ENCODE results near the gene TMEM131. TPM values are rescaled to one million over a fixed set of nuclear protein-coding genes. Genes with fewer than 3 reads are reported as not detected.

TMEM131 gene
- total RNA-seq, 1 experiment from 2014 or later: 21.9 TPM

DNA sequence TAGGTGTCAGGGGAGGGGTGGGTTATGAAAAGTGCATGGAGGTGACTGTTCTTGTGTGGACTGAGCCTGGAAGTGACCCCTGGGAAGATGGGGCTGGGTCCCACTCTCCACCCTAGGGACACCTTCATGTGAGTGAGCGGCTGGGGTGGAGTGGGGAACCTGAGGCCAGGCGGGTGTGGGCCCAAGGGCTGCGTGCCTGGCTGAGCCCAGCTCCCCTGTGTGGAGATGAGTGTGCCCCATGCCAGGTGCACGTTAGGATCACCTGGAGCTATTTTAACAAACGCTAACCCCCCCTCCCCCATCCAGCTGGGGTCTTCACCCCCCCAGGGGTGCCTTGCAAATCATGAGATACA lies 255.9 kb downstream of the TMEM131 start:
- H3K36me3 Mint-ChIP-seq: no peaks in the 10 kb centered on the region

DNA sequence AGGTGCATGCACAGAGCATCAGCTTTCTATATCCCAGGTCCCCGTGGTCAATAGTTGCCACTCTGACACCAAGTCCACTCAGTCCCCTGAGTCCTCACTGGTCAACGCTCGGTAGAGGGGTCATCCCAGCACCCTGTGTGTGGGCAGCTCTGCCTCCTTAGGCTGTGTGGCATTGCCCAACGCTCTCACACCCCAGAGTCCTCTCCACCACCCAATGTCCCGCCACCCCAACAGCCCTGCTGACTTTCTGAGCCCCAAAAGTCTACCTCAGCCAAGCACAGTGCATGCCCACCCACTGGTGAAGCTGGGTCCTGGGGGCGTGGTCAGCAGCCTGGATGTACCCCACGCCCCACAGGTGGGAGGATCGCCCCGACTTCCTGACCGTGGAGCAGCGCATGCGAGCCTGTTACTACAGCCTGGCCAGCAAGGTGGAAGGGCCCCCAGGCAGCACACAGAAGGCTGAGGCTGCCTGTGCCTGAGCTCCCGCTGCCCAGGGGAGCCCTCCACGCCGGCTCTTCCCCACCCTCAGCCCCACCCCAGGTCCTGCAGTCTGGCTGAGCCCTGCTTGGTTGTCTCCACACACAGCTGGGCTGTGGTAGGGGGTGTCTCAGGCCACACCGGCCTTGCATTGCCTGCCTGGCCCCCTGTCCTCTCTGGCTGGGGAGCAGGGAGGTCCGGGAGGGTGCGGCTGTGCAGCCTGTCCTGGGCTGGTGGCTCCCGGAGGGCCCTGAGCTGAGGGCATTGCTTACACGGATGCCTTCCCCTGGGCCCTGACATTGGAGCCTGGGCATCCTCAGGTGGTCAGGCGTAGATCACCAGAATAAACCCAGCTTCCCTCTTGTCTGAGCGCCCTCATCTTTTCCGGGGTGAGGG lies 256.5 kb downstream of the TMEM131 start:
- no peaks in the 10 kb centered on the region for H3K9me3 Mint-ChIP-seq
- ChIA-PET POLR2A (no interaction called here), CTCF (interaction anchor here (1.0 to 4.1 kb wide), 13 partner anchors 9 to 449 kb away, joined by 3 to 56 read pairs (median 9); no protein-coding TSS in a partner anchor)
- no peak for ATAC-seq
- peaks cover 15% of the 10 kb centered on the region for H3K4me1 Mint-ChIP-seq
- no peak overlapping the region for H3K27ac Mint-ChIP-seq
- TF ChIP-seq KAT7 (CRISPR knock-in tag; IDR thresholded peaks at IDR 0.05; ENCODE audit: borderline replicate concordance) (no peak), AR (CRISPR knock-in tag; IDR thresholded peaks at IDR 0.05) (no peak)
- TF ChIP-seq, protein P1, sequence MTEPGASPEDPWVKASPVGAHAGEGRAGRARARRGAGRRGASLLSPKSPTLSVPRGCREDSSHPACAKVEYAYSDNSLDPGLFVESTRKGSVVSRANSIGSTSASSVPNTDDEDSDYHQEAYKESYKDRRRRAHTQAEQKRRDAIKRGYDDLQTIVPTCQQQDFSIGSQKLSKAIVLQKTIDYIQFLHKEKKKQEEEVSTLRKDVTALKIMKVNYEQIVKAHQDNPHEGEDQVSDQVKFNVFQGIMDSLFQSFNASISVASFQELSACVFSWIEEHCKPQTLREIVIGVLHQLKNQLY (CRISPR knock-in tag; IDR thresholded peaks at IDR 0.05): no peak
- TF ChIP-seq, protein P2, sequence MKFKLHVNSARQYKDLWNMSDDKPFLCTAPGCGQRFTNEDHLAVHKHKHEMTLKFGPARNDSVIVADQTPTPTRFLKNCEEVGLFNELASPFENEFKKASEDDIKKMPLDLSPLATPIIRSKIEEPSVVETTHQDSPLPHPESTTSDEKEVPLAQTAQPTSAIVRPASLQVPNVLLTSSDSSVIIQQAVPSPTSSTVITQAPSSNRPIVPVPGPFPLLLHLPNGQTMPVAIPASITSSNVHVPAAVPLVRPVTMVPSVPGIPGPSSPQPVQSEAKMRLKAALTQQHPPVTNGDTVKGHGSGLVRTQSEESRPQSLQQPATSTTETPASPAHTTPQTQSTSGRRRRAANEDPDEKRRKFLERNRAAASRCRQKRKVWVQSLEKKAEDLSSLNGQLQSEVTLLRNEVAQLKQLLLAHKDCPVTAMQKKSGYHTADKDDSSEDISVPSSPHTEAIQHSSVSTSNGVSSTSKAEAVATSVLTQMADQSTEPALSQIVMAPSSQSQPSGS (CRISPR knock-in tag; IDR thresholded peaks at IDR 0.05; ENCODE audit: borderline replicate concordance, low read depth): no peak
- H3K4me3 Mint-ChIP-seq: no peak overlapping the region
- H3K27me3 Mint-ChIP-seq (ENCODE audit: low read depth): no peaks in the 10 kb centered on the region
- DNase-seq (ENCODE audit: low spot score): no peak
- no peaks in the 10 kb centered on the region for H3K36me3 Mint-ChIP-seq

More for the DNA sequence above, 255.9 kb downstream of the TMEM131 start:
- peaks cover 15% of the 10 kb centered on the region for H3K4me1 Mint-ChIP-seq
- ChIA-PET POLR2A (no interaction called here), CTCF (interaction anchor here (1.0 to 4.1 kb wide), 16 partner anchors 9 to 645 kb away, joined by 3 to 56 read pairs (median 8); partner anchors contain the start of gene COX5B)
- no peak overlapping the region for H3K27ac Mint-ChIP-seq
- H3K4me3 Mint-ChIP-seq: no peak overlapping the region
- ATAC-seq: no peak
- H3K9me3 Mint-ChIP-seq: no peaks in the 10 kb centered on the region
- TF ChIP-seq JUN (CRISPR knock-in tag; IDR thresholded peaks at IDR 0.05): no peak
- TF ChIP-seq SMAD4 (CRISPR knock-in tag; IDR thresholded peaks at IDR 0.05): no peak
- TF ChIP-seq GTF2I (CRISPR knock-in tag; conservative IDR thresholded peaks at IDR 0.05): no peak
- no peak for TF ChIP-seq ZBTB21 (CRISPR knock-in tag; IDR thresholded peaks at IDR 0.05; ENCODE audit: borderline replicate concordance)
- no peaks in the 10 kb centered on the region for H3K27me3 Mint-ChIP-seq (ENCODE audit: low read depth)
- DNase-seq (ENCODE audit: low spot score): no peak

GRCh38 chr2:97738179-97739019 lies 257.3 kb downstream of the TMEM131 start:
- Mint-ChIP-seq H3K36me3 (no peaks in the 10 kb centered on the region), H3K27ac (no peak overlapping the region), H3K4me3 (no peak overlapping the region), H3K27me3 (ENCODE audit: low read depth) (no peaks in the 10 kb centered on the region), H3K9me3 (no peaks in the 10 kb centered on the region), H3K4me1 (peaks cover 15% of the 10 kb centered on the region)
- POLR2A ChIA-PET: no interaction called here
- CTCF ChIA-PET: interaction anchor here (2.7 to 3.7 kb wide), 2 partner anchors 12 to 29 kb away, joined by 16 to 30 read pairs; no protein-coding TSS in a partner anchor
- ATAC-seq (no peak), DNase-seq (ENCODE audit: low spot score) (no peak)
- TF ChIP-seq FOXK1 (CRISPR knock-in tag; IDR thresholded peaks at IDR 0.05): no peak

DNA sequence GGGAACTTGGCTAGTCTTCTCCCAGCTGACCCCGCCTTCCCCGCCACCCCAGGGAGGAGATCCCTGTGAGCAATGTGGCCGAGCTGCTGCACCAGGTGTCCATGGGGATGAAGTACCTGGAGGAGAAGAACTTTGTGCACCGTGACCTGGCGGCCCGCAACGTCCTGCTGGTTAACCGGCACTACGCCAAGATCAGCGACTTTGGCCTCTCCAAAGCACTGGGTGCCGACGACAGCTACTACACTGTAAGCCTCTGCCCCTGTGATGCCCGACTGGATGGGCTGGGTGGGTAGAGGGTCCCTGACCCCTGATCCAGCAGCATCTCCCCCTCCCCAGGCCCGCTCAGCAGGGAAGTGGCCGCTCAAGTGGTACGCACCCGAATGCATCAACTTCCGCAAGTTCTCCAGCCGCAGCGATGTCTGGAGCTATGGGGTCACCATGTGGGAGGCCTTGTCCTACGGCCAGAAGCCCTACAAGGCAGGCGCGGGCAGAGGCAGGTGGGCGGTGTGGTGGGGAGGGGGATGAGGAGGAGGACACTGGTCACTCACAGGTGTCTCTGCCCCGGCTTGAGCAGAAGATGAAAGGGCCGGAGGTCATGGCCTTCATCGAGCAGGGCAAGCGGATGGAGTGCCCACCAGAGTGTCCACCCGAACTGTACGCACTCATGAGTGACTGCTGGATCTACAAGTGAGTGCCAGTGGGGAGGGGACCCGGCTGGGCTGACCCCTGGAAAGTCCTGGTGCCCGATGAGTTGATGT lies 258.1 kb downstream of the TMEM131 start:
- H3K9me3 Mint-ChIP-seq: no peaks in the 10 kb centered on the region
- CTCF ChIA-PET: interaction anchor here (1.0 to 1.2 kb wide), 2 partner anchors 13 to 37 kb away, joined by 3 read pairs; no protein-coding TSS in a partner anchor
- H3K36me3 Mint-ChIP-seq: no peaks in the 10 kb centered on the region
- H3K27me3 Mint-ChIP-seq (ENCODE audit: low read depth): no peaks in the 10 kb centered on the region
- peaks cover 13% of the 10 kb centered on the region for H3K4me1 Mint-ChIP-seq
- DNase-seq (ENCODE audit: low spot score): no peak
- H3K27ac Mint-ChIP-seq: no peak overlapping the region
- POLR2A ChIA-PET: no interaction called here
- ATAC-seq: no peak
- H3K4me3 Mint-ChIP-seq: no peak overlapping the region
- TF ChIP-seq, protein P3, sequence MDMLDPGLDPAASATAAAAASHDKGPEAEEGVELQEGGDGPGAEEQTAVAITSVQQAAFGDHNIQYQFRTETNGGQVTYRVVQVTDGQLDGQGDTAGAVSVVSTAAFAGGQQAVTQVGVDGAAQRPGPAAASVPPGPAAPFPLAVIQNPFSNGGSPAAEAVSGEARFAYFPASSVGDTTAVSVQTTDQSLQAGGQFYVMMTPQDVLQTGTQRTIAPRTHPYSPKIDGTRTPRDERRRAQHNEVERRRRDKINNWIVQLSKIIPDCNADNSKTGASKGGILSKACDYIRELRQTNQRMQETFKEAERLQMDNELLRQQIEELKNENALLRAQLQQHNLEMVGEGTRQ (CRISPR knock-in tag; IDR thresholded peaks at IDR 0.05): no peak
- no peak for TF ChIP-seq KAT7 (CRISPR knock-in tag; IDR thresholded peaks at IDR 0.05; ENCODE audit: borderline replicate concordance)
- no peak for TF ChIP-seq GRHL2 (CRISPR knock-in tag; IDR thresholded peaks at IDR 0.05; ENCODE audit: insufficient replicate concordance, severe bottlenecking)
- no peak for TF ChIP-seq FOXJ3 (CRISPR knock-in tag; IDR thresholded peaks at IDR 0.05; ENCODE audit: borderline replicate concordance)
- TF ChIP-seq ZNF317 (CRISPR knock-in tag; IDR thresholded peaks at IDR 0.05; ENCODE audit: borderline replicate concordance, low read depth): no peak
- TF ChIP-seq CBFB (CRISPR knock-in tag; IDR thresholded peaks at IDR 0.05; ENCODE audit: low read depth): no peak
- no peak for TF ChIP-seq NFYB (CRISPR knock-in tag; conservative IDR thresholded peaks at IDR 0.05; ENCODE audit: low read depth)
- TF ChIP-seq TEAD1 (CRISPR knock-in tag; IDR thresholded peaks at IDR 0.05): no peak
- no peak for TF ChIP-seq OVOL2 (CRISPR knock-in tag; IDR thresholded peaks at IDR 0.05; ENCODE audit: borderline replicate concordance)

All from WTC11 (cell line).